ENCODE data around the gene SLC25A10.

The SLC25A10 gene

DNA sequence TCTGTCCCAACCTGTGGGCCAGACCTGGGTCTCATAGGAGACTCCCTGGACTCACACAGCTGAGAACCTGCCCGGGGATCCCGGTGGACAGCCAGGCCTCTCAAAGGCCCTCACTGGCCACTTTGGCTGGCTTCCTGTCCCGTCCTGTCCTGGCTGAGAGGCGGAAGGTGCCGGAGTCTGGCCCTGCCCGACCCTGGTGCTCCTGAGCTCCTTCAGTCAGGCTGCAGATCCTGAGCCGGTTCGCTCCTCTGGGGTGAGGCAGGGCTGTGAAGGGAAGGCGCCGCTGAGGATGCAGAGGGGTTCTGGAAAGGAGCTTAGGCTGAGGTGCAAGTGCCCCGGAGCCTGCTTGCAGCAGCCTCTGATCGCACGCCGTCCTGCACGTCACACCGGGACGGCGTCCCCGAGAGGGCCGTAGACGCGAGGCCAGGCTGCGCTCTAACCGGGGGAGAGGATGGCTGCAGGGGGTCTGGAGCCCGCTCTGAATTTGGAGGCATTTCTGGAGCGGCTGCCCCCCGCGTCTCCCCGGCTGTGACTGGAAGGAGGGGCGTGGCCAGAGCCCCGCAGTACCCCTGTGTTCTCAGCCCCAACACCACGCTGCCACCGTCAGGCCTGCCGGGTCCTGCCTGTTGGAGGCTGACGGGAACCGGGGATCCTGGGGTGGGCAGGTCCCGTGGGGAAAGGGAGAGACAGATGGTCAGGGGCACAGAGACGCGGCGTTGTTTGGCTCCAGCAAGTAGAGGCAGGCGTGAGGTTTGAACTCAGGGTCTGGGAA lies 24.1 kb upstream of the SLC25A10 start:
- no peak for DNase-seq

DNA sequence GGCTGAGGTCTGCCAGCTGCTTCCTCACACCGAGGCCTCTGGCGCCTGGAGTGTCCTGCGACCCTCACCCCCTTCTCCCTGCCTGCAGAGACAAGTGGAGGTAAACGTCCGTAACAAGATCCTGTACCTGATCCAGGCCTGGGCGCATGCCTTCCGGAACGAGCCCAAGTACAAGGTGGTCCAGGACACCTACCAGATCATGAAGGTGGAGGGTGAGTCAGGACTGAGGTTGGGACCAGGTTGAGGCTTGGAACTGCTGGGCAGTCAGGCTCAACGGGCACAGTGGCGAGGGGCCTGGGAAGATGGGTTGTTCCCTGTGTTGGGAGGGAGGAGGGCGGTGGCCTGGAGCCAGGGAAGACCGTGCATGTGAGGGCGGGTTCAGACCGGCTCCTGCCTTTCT lies 23.5 kb upstream of the SLC25A10 start:
- no peak for DNase-seq

DNA sequence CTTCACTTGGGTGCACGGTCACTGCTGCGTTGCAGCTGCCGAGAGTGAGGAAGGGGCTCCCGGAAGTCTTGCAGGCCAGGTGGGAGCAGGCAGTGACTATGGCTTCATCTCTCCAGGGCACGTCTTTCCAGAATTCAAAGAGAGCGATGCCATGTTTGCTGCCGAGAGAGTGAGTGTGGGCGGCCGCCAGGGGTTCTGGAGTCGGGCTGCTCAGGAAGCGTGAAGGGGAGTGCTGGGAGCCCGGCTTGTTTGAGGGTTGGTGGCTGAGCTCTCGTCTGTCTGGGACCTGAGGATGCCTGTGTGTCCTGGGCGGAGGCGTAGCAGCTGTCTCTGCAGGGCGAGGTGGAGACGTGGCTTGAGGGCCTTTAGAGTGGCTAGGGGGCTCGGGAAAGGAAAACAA lies 22.0 kb upstream of the SLC25A10 start:
- no peak for DNase-seq

DNA sequence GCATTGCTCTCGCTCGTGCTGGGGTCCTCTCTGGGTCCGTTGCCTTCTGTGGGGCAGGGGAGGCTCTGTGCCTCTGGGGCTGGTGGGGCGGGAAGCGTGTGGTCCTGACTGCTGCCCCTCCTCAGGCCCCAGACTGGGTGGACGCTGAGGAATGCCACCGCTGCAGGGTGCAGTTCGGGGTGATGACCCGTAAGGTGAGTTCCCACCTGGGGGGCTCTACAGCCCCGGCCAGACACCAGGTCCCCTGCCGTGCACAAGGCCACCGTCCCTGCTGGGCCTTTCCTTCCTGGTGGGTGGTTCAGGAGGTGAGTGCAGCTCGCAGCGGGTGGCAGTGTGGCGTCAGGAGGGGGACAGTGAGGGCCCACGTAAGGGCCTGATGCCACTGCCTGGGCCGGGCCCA lies 21.5 kb upstream of the SLC25A10 start:
- no peak for DNase-seq

DNA sequence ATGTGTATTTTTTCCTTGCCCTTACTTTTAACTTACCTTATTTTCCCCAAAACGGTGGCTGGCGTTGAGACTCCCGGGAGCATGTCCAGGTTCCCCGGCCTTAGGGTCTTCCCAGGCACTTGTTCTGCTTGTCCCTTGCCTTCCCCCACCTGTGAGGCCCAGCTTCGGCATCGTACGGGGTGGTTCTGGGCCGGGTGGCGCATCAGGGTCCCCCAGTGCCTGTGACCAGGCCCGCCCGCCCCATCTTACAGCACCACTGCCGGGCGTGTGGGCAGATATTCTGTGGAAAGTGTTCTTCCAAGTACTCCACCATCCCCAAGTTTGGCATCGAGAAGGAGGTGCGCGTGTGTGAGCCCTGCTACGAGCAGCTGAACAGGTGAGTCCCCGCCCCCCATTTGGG lies 20.9 kb upstream of the SLC25A10 start:
- no peak for DNase-seq

DNA sequence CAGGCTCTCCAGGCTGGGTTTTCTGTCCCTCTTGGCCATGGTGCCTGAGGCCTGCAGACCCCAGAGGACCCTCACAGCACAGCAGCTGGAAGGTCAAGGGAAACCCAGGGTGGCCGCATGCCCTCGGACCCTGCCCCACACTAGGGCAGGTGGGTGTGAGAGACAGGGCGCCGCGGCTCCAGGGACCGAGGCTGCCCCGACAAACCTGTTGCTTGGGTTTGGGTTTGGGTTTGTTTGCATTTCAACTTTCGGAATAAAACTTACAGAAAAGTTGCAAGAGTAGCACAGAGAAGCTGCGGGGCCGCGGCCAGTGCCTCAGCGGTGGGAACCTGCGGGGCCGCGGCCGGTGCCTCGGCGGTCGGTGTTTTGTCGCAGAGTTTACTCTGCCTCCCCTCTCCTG lies 20.5 kb upstream of the SLC25A10 start:
- DNase-seq = no peak

DNA sequence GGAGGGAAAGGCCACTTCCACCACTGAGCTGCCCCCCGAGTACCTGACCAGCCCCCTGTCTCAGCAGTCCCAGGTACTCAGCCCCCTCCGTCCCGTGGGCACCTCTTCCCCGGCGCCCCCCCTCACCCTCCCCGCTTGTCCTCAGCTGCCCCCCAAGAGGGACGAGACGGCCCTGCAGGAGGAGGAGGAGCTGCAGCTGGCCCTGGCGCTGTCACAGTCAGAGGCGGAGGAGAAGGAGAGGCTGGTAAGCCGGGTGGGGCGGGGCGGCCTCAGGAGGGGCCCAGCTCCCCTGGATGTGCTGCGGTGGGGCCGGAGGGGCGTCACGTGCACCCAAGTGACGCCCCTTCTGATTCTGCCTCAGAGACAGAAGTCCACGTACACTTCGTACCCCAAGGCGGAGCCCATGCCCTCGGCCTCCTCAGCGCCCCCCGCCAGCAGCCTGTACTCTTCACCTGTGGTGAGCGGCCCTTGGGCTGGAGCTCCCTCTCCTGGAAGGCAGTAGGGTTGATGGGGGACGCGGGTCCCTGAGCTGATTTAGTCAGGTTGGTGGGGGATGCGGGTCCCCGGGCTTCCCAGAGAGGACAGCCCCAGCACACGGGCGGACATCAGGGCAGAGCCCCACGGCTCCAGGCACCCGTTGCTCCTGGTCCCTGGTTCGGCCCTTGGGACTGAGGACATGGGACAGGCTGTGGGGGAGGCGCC lies 18.4 kb upstream of the SLC25A10 start:
- DNase-seq = no peak

DNA sequence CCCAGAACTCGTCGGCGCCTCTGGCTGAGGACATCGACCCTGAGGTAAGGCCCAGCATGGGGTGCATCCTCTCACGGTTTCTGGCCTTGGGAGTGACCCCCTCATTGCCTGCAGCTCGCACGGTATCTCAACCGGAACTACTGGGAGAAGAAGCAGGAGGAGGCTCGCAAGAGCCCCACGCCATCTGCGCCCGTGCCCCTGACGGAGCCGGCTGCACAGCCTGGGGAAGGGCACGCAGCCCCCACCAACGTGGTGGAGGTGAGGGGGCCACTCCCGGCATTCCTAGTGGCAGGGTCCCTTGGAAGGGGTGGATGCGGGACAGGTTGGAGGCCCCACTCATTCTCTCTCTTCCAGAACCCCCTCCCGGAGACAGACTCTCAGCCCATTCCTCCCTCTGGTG lies 17.3 kb upstream of the SLC25A10 start:
- no peak for DNase-seq

DNA sequence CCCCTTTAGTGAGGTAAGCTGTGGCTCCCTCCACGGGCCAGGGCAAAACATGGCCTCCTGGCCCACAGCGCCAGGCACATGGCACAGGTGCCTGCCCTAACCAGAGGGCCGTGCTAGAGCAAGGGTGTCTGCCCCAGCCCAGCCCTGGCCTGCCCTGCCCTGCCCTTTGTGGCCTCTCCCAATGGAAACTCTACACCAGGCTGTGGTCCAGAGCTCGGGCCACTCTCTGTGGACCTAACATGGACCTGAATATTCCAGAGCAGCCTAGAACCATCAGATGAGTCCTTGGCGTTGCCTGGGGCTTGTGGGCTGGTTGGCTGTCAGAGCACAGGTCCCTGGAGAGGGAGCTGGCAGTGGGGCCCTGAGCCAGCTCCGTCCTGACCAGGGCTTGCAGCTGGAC lies 16.9 kb upstream of the SLC25A10 start:
- no peak for DNase-seq

DNA sequence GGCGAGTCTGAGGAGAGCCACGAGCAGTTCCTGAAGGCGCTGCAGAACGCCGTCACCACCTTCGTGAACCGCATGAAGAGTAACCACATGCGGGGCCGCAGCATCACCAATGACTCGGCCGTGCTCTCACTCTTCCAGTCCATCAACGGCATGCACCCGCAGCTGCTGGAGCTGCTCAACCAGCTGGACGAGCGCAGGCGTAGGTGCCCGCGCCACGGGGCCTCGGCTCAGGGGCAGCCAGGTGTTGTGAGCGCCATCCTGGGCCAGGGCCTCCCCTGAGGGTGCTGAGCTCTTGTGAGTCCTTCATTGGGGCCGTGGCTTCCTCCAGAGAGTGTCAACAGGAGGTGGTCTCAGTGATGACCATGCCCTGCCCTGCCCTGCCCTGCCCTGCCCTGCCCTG lies 16.3 kb upstream of the SLC25A10 start:
- DNase-seq = no peak

DNA sequence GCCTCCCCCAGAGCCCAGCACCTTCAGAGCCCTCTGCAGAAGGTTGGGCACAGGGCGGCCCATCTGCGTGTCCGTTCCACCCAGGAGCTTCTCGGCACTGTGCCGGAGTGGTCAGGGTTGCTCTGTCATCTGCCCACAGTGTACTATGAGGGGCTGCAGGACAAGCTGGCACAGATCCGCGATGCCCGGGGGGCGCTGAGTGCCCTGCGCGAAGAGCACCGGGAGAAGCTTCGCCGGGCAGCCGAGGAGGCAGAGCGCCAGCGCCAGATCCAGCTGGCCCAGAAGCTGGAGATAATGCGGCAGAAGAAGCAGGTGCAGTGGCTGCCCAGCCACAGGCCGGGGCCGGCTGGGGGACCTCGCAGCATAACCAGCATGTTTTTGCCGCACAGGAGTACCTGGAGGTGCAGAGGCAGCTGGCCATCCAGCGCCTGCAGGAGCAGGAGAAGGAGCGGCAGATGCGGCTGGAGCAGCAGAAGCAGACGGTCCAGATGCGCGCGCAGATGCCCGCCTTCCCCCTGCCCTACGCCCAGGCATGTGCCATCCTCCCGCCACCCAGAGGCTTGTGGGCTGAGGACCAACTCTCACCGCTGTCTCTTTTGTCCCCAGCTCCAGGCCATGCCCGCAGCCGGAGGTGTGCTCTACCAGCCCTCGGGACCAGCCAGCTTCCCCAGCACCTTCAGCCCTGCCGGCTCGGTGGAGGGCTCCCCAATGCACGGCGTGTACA lies 15.7 kb upstream of the SLC25A10 start:
- DNase-seq = no peak

DNA sequence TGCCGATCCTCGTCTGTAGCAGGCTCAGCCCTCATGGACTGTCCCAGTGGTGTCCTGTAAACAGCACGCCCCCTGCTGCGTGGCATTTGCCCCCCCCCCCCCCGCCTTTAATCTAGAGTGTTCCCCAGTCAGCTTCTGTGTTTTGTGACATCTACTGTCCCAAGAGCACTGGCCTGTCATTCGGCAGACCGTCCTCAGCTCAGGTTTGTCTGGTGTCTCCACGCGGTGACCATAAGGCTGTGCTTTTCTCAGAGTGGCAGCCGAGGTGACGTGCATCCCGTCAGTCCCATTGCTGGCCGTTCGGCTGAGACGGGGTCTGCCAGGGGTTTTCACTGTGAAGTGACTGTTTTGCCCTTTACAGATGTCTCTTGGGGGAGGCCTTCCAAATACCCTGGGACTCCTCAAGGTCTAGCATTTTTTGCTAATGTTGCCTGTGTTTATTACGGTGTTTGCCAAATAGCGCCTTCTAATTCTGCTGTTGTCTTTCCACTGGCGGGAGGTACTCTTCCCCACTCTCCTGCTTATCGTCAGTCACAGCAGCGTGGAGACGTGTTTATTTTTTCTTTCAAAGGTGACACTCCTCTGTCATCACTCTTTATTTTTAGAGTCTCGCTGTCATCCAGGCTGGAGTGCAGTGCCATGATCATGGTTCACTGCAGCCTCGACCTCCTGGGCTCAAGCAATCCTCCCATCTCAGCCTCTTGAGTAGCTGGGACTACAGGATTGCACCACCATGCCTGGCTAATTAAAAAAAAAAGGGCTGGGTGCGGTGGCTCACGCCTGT lies 14.6 kb upstream of the SLC25A10 start:
- no peak for DNase-seq

DNA sequence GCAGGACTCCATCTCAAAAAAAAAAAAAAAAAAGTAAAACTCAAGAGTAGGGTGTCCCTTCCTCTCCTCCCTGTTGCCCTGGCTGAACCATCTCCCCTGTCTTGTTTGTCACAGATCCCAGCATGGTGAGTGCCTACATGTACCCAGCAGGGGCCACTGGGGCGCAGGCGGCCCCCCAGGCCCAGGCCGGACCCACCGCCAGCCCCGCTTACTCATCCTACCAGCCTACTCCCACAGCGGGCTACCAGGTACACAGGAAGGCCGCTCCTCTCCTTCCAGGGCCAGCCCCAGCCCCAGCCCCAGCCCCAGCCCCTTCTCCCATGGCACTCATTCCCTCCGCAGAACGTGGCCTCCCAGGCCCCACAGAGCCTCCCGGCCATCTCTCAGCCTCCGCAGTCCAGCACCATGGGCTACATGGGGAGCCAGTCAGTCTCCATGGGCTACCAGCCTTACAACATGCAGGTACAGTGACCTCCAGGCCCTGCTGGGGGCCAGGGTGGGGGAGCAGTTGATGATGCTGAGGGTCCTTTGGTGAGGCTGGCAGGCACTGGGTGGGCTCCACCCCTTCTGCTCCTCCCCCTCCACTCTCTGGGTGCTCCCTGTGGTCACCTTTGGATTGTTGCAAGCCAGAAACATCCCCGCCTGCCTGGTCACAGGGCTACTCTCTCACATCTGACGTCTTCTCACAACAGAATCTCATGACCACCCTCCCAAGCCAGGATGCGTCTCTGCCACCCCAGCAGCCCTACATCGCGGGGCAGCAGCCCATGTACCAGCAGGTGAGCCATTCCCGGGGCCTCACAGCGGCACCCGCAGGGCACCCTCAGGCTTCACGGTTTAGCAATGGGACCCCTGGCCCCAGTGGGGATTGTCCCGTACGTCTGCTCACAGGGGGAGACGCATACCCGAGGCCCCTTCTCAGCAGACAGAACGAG lies 11.5 kb upstream of the SLC25A10 start:
- no peak for DNase-seq

DNA sequence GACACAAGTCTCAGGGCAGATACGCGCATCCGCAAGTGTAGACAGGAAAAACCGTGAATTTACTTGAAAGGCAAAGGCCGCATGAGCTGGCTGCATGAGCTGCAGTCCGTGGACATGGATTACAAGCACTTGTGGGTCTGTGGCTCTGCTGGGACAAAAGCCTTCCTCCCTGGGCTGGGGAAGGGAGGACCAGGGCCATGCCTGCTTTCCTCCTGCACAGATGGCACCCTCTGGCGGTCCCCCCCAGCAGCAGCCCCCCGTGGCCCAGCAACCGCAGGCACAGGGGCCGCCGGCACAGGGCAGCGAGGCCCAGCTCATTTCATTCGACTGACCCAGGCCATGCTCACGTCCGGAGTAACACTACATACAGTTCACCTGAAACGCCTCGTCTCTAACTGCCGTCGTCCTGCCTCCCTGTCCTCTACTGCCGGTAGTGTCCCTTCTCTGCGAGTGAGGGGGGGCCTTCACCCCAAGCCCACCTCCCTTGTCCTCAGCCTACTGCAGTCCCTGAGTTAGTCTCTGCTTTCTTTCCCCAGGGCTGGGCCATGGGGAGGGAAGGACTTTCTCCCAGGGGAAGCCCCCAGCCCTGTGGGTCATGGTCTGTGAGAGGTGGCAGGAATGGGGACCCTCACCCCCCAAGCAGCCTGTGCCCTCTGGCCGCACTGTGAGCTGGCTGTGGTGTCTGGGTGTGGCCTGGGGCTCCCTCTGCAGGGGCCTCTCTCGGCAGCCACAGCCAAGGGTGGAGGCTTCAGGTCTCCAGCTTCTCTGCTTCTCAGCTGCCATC lies 10.6 kb upstream of the SLC25A10 start:
- no peak for DNase-seq

DNA sequence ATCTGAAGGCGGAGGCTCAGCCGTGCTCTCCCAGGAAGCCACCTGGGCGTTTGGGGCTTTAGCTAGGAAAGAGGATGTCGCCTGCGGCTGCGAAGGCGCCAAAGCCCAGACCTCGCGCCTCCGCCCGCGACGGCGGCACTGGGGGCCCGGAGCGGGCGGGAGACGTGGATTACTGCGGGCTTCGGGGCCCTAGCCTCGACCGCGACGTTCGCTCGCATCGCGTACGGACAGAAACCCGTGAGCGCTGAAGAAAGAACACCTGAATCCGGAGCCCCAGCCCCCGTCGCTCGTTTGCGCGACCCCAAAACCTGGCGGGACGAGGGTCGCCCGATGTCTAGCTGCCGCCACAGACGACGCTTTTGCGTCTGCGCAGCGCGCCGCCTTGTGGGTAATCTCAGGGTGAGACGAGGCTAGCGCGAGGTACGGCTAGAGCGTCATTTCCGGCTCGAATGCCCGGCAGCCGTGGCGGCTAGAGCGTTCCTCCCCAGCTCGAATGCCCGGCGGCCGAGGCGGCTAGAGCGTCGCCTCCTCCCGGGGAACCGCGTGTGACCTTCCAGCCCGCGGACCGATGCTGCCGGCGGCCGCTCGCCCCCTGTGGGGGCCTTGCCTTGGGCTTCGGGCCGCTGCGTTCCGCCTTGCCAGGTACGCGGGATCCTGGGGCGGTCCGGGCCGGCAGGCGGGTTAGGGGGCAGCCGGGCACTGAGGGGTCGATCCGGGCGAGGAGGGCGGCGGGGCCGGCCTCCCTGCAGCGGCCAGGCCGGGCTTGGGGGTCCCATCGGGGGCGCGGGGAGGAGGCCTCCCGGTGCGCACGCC lies 8.9 kb upstream of the SLC25A10 start, which contains the start of gene MRPL12:
Gene MRPL12, plus strand, starts transcription at position 434 of the 813 bp plus-strand sequence. Its CDS starts 135 bp downstream, at position 569.
- DNase-seq = peak; percentile 87

DNA sequence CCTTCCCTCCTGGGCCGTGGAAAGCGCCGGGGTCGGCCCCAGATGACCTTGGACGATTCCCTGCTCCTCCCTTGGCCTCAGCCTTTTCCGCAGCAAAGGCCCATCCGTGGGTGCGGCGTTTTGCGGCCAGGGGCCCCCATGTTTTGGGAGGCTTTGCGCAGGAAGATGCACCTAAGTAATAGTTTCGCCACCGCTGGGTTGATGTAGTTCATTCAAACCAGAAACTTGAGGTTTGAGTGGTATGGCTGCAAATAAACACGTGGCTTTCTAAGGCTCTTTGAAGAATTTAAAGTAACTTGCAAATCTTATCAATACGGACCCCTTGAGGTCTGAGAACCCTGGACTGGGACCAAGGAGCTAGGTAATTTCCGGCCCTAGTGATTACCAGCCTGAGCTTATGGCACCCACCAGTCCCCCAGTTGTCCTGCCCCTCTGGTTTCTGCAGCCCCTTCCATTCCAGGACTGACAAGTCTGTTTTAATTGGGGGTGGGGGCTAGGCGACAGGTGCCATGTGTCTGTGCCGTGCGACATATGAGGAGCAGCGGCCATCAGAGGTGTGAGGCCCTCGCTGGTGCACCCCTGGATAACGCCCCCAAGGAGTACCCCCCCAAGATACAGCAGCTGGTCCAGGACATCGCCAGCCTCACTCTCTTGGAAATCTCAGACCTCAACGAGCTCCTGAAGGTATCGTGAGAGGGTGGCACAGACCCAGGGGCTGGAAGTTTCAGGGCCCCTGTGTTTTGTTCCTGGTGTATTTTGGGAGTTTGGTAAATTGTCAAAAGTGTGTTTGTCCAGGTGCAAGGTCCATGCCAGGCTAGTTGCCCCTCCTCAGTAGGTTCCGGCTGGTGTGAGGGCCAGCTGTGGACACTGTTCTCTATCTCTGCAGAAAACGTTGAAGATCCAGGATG lies 8.1 kb upstream of the SLC25A10 start:
- no peak for DNase-seq

DNA sequence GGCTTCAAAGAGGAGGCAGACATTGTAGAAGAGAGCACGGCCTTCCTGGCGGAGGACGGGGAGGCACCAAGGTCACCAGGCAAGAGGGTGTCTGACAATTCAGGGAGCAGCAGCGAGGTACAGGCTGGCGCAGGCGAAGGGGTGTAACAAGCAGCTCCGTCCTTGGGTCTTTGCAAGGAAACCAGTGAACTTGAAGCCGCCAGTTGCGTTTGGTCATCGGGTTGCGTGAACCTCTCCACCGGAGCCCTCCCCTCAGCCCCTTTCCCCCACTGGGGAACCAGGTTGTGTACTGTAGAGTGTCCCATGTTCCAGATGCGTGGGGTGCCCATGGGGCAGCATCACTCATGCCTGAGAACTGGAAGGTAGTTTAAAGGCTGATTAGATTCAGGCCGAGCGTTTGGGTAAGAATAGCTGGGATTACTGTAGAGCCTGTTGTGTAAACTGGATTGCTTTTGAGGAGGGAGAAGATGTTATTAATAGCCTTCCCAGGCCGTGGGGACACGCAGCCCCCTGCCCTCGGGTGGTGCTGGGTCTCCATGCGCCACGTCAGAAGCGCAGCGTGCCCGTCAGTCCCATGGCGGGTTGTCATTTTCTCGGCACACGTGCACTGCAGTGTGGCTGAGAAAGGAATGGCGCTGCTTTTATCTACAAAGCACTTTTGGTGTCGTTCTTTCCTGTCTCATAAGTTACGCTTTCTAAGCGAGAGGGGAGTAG lies 6.4 kb upstream of the SLC25A10 start:
- DNase-seq = no peak

DNA sequence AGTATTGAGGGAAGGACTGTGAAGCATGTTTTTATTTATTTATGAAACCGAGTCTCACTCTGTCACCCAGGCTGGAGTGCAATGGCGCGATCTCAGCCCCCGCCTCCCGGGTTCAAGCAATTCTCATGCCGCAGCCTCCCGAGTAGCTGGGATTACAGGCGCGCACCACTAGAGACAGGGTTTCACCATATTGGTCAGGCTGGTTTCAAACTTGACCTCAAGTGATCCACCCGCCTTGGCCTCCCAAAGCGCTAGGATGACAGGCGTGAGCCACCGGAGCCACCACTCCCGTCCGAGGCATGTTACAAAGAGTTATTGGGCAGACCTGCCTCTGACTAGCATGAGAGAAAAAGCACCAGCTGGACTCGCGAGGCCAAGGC lies 5.9 kb upstream of the SLC25A10 start:
- DNase-seq = no peak

Data from fibroblast of upper back skin (primary cell).